HG02840 (cell line): ENCODE results near the gene MINDY2.

ENCODE experiments used
- ATAC-seq: cut with Tn5 transposase; IDR thresholded peaks from one replicate; pipeline ENCODE4 v1.9.1; 2021; ENCODE audit warnings: mild to moderate bottlenecking, moderate library complexity, moderate number of reproducible peaks; ENCODE audit not compliant: unreplicated experiment, low FRiP score

The MINDY2 gene

GRCh38 chr15:58770857-58771620, at the start of gene MINDY2:
Gene MINDY2 (plus strand): TSS chr15:58771302. CDS start chr15:58771396, 94 bp downstream.
- peak; percentile 94 for ATAC-seq

- ATAC-seq, result peak; percentile 68
These were observed 46.6 kb upstream of the MINDY2 start for GRCh38 chr15:58724466-58724865.

GRCh38 chr15:58726867-58727266, 44.2 kb upstream of the MINDY2 start:
- ATAC-seq, result no peak

- ATAC-seq, result no peak
These were observed 39.2 kb upstream of the MINDY2 start for GRCh38 chr15:58731756-58732535.

GRCh38 chr15:58732625-58733363, 38.3 kb upstream of the MINDY2 start:
- no peak for ATAC-seq

- no peak for ATAC-seq
These were observed 36.2 kb upstream of the MINDY2 start for GRCh38 chr15:58734859-58735258.

GRCh38 chr15:58736018-58736643, 35.0 kb upstream of the MINDY2 start:
- ATAC-seq, result no peak

GRCh38 chr15:58737298-58737697, 33.8 kb upstream of the MINDY2 start:
- no peak for ATAC-seq

- ATAC-seq, result no peak
These were observed 32.9 kb upstream of the MINDY2 start for GRCh38 chr15:58738046-58738707.

- ATAC-seq, result no peak
These were observed 30.7 kb upstream of the MINDY2 start for GRCh38 chr15:58740436-58740835.

- ATAC-seq, result no peak
These were observed 30.1 kb upstream of the MINDY2 start for GRCh38 chr15:58741032-58741431.

GRCh38 chr15:58742022-58742813, 28.9 kb upstream of the MINDY2 start:
- no peak for ATAC-seq

- no peak for ATAC-seq
These were observed 28.1 kb upstream of the MINDY2 start for GRCh38 chr15:58742819-58743502.

GRCh38 chr15:58746174-58746573, 24.9 kb upstream of the MINDY2 start:
- ATAC-seq, result no peak

- no peak for ATAC-seq
These were observed 22.9 kb upstream of the MINDY2 start for GRCh38 chr15:58748040-58748851.

GRCh38 chr15:58748852-58749531, 22.1 kb upstream of the MINDY2 start:
- ATAC-seq, result peak; percentile 33
